Activated CD4-positive, CD25-positive, alpha-beta regulatory T cell treated with anti-CD3 and anti-CD28 coated beads, Interleukin-2, amount 50 U/mL, for 24 hours (primary cell): ENCODE measurements around the gene ANKRD33B.
"Not testable (repeated sequence)": the region's sequence is repeated elsewhere in the genome, so short reads cannot be mapped to it uniquely, and the experiment has no call there.

Experiments used
- ATAC-seq, 2 donors: fragments of 150-1000 bp; cut with Tn5 transposase; one replicate each; pipeline ENCODE4 v1.10.0; 2021; ENCODE audit warnings: mild to moderate bottlenecking in 1 of 2, moderate library complexity in 1 of 2

The ANKRD33B gene

GRCh38 chr5:10664180-10664769 lies 100.4 kb downstream of the ANKRD33B start:
- not testable (repeated sequence) for ATAC-seq

DNA sequence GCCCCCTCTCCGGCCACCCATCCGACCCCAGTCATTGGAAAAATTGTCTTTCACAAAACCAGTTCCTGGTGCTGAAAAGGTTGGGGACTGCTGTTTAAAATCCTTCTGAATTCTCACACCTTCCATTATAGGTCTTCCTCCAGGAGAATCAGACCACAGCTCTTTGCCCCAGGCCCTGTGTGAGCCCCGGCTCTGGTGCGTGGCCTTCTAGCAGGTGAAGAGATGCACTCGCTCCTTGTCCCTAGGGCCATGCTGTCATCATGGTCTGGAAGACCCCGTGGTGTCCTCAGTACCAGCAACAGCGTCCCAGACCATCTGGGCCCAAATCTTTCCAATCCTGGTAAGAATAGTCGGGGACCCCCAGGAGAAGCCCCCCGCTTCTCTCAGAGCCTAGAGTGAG lies 101.9 kb downstream of the ANKRD33B start:
- no peak for ATAC-seq

GRCh38 chr5:10666531-10667299 lies 102.8 kb downstream of the ANKRD33B start:
- ATAC-seq: no peak

DNA sequence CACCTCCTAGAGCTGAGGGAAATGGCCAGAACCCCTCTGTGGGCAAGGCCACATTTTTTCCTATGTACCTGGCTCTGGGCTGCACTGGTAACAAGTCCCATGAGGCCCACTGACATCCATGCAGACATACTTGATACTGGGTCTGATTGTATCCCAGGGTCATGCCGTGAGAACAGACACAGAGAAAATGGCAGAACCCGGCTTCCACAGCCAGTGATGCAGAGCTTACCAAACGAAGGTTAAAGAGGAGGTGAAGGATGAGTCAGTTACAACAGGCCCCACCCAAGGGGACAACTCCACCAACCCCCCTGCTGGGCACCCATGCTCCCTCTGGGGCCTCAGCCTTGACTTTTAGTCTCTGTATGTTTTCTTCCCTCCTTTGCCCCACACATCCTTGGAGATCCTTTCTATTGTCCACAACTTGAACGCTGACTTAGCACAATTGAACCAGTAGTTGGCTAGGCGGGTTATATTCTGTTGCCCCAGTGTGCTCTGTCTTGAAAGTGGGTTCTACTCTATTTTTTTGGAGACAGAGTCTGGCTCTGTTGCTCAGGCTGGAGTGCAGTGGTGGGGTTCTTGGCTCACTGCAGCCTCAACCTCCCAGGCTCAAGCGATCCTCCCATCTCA lies 103.7 kb downstream of the ANKRD33B start:
- ATAC-seq: no peak

DNA sequence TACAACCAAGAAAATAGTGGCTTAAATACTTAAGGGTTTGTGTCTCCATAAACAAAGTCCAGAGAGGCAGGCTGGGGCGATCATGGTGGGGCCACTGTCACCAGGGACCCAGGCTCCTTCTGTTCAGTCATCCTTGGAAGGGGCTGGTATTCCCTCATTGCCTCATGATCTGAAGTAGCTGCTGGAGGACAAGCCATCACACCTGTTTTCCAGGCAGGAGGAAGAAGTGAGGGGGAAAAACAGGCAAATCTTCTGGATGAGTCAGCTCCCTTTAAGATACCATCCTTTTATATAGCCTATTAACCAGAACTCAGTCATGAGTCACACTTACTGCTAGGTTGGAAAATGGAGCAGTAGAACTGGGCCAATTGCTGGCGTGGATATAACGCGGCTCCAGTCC lies 104.8 kb downstream of the ANKRD33B start:
- no peak for ATAC-seq

GRCh38 chr5:10669983-10670382 lies 106.1 kb downstream of the ANKRD33B start:
- no peak for ATAC-seq

GRCh38 chr5:10671041-10672008 lies 107.5 kb downstream of the ANKRD33B start:
- no peak for ATAC-seq

DNA sequence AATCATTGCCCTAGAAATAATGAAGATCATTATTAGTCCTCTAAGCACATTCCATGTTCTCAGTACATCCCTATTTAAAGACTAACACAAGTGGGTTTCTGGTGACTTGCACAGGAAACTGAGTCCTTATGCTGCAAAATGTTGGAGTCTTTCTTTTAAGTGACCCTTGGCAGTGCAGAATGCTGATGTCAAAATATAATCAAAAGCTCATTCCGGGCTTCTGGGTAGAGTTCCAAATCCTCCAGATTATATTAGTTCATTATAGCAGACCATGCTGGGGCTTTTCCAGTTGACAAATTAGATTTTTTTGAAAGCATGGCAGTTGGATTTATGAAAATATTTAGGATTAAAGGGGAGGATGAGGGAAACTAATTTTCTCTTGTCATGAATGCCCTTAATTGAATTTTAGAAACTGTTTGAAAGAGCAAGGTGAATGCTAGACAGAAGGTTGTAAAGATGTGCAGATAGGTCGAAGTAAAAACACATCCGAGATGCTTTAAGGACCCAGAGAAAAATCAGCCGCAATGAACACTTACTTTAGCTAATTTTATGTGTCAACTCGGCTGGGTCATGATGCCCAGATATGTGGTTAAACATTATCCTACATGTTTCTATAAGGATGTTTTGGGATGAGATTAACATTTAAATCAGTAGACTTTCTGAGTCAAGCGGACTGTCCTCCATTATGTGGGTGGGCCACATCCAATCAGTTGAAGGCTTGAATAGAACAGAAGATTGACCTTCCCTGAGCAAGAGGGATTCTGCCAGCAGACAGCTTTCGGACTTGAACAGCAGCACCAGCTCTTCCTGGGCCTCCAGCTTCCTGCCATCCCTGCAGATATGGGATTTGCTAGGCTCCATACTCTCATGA lies 108.5 kb downstream of the ANKRD33B start:
- no peak for ATAC-seq

GRCh38 chr5:10673017-10673389 lies 109.1 kb downstream of the ANKRD33B start:
- no peak for ATAC-seq

DNA sequence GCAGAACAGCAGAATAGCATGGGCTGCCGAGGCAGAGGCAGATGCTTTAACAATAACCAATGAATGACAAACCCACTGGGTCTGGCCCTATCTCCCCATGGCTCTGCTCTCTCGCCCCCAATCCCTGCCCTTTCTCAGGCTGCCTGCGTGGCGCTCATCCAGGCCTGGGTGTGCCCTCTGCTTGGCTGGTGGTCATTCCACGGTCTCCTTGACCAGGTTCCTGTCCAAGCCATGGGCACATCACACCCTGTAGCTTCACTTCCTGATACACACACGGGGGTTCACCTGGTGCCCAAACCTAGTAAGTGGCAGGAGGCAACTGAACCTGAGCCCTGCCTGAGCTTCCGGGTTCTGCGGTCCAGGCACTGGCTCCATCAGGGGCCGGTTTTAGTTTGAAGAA lies 109.5 kb downstream of the ANKRD33B start:
- no peak for ATAC-seq

GRCh38 chr5:10674096-10674495 lies 110.2 kb downstream of the ANKRD33B start:
- ATAC-seq: no peak

DNA sequence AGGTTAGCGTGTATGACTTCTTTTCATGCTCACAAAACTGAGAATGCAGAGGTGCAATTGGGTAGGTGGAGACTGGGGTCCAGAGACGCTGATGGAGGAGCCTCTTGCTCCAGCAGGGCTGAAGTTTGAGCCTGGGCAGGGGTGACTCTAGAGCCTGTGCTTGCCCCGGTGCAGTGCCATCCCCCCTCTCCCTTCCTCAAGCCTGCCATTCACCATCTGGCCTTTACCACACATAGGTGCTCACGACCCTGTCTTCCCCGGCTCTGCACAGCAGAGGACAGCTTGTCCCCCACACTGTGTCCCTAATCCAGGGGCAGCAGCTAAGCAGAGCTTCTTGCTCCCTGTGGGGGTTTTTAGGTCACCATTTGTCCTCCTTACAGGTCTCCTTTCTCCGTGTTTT lies 110.7 kb downstream of the ANKRD33B start:
- ATAC-seq: no peak

- ATAC-seq: no peak
Measured at GRCh38 chr5:10675177-10675700, 111.4 kb downstream of the ANKRD33B start.

DNA sequence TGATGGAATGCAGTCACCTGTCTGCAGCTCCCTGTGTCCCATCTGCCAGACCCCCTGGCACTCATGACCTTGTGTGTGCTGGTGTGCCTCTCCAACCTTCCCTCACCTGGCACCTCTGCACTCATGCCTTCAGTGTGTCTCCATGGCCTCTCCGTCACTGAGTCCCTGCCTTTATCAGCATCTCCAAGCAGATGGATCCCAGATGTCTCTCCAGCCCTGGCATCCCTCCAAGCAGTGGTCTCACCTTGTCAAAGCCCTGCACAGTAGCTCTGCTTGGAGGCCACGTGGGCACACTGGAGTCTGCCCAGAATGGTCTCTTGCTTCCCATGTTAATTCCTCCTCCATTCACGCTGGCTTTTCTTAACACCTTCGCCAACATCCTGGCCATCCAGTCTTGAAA lies 112.4 kb downstream of the ANKRD33B start:
- no peak for ATAC-seq

DNA sequence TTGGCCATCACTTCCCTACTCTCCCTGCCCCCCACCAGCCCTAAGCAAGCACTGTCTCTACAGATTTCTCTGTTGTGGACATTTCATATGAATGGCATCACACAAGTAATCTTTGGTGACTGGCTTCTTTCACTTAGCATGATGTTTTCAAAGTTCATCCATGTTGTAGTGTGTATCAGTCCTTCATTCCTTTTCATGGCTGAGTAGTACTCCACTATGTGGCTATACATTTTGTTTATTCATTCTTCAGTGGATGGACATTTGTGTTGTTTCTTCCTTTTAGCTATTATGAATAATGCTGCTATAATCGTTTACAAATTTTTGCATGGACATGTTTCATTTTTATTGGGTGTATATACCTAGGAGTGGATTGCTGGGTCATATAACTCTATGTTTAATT lies 113.1 kb downstream of the ANKRD33B start:
- no peak for ATAC-seq

DNA sequence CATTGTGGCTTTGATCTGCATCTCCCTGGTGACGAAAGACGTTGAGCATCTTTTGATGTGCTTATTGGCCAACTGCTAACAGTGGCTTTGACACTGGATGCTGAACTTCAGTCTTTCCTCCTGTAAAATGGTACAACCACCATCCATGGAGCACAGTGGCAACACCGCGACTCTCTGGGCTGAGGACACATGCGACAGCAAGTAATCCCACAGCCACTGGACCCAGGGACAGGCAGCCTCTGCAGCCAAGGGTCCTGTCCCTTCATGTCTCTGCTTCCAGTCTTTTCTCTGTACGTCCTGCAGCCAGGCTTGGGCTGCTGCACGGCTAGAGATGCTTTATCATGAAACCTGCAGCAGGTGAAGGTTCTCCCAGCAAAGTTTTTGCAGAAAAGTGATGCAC lies 113.7 kb downstream of the ANKRD33B start:
- no peak for ATAC-seq

GRCh38 chr5:10678244-10678643 lies 114.4 kb downstream of the ANKRD33B start:
- ATAC-seq: no peak

DNA sequence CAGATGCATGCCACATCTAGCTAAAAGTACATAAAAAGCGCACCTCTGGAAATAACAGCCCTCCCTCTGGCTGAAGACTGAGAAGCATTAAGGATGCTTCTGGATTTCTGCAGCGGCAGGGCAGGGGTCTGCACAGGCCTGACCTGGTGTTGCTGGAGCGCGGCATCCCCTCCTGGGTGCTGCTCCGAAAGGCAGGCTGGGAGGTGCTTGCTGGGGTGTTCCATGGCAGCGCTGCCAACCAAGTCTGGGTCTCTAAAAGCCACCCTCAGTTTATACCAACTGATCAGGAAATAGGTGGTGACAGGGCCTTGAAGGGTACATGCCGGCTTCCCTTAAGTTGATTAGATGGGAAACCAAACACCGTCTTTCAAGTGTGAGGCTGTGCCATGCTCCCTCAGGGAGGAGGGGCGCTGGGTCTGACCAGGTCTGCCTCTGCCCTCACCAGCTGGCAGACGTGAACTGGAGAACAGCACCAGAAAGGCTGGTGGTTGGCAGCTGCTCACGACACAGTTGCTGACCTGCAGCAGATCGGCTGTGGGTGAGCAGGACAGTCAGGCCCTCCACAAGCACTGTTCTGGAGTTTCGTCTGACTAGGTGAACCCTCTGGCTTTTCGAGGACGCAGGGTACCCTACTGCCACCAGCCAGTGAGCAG lies 115.6 kb downstream of the ANKRD33B start:
- ATAC-seq: no peak

DNA sequence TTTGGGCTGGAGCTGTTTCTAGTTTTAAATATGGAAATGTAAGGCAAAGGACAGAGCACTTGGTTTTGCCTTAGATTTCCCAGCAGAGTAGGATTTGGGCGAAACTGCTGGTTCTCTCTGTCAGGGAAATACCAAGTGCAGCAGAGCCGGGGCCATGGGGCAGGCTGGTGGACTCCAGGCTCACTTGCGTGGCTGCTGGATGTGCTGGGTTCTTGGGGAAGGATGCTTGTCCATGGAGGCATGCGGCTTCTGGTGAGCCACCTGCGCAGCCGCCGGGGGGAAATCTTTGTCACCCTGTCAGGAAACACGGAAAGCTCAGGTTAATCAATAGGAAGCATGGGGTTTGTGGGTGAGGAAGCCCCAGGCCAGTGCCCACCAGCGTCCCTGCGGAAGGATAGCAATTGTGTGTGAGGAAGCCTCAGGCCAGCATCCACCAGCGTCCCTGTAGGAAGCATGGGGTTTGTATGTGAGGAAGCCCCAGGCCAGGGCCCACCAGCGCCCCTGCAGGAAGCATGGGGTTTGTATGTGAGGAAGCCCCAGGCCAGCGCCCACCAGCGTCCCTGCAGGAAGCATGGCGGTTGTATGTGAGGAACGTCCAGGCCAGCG lies 117.1 kb downstream of the ANKRD33B start:
- no peak for ATAC-seq
